Subcutaneous abdominal adipose tissue (tissue), 5 donors: ENCODE measurements around the gene MZT1.

ENCODE experiments used
- H3K27ac ChIP-seq: one replicate; pipeline ENCODE4 v1.7.0; 2013; ENCODE audit warnings: low read depth, mild to moderate bottlenecking, inconsistent platforms, low read length, moderate library complexity
- H3K27me3 ChIP-seq, 5 donors: one replicate each; pipeline ENCODE4 v1.7.0; 2013; ENCODE audit warnings: low read length in 5 of 5, inconsistent platforms in 1 of 5; ENCODE audit not compliant: control insufficient read depth in 5 of 5, insufficient read depth in 4 of 5
- H3K36me3 ChIP-seq, 5 donors: one replicate each; pipeline ENCODE4 v1.7.0; 2013; ENCODE audit warnings: low read length in 5 of 5; ENCODE audit not compliant: control insufficient read depth in 5 of 5, insufficient read depth in 5 of 5
- H3K4me1 ChIP-seq, 5 donors: one replicate each; pipeline ENCODE4 v1.7.0; 2013; ENCODE audit warnings: low read length in 5 of 5, mild to moderate bottlenecking in 3 of 5, moderate library complexity in 1 of 5; ENCODE audit not compliant: control insufficient read depth in 5 of 5, insufficient read depth in 5 of 5
- H3K4me3 ChIP-seq, 5 donors: one replicate each; pipeline ENCODE4 v1.7.0; 2013; ENCODE audit warnings: low read length in 5 of 5, low read depth in 1 of 5
- H3K9ac ChIP-seq, 5 donors: one replicate each; pipeline ENCODE4 v1.7.0; 2013; ENCODE audit warnings: low read length in 5 of 5, mild to moderate bottlenecking in 4 of 5, moderate library complexity in 3 of 5
- H3K9me3 ChIP-seq, 5 donors: one replicate each; pipeline ENCODE4 v1.7.0; 2013; ENCODE audit warnings: low read length in 5 of 5; ENCODE audit not compliant: control insufficient read depth in 5 of 5
- donor health status: healthy.
- donor health status: healthy.
- donor health status: healthy.
- donor health status: healthy.
- donor health status: healthy.

Gene MZT1, protein sequence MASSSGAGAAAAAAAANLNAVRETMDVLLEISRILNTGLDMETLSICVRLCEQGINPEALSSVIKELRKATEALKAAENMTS

DNA sequence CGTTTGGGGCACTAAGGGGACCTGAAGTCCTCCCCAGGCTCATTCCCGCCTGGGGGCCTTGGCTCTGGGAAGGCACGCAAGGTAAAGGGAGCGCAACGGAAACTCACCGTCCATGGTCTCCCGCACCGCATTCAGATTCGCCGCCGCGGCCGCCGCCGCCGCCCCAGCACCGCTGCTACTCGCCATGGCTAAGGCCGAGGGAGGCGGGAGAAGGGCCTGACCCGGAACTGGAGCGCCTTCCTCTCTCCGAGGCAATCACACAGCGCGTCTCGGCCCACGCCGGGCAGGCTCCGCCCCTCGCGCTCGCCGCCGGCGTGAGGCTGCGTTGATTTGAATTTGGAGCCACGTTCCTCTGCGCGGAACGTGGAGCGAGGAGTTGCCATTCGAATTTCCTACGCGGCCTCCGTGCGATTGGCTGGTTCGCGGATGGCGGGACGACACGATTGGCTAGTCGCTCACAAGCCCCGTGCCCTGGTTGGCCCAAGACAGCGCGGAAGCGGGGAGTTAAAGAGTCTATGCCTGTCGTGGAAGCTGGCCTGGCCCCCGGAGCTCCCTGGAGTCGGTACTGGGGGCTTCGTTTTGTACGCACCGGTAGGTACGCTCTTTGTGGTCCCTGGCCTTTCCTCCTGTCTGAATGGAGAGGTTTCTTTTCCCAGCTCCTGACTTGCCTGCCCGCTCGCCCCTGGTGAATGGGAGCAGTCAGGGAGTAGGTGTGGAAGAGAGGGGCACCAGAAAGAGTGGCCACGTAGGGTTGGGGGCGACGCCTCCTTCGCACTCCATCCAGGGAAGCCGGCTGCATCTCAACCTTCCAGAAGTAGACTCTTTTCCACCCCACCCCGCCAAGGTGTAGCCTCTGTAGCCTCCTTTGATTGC, at the start of gene MZT1, which contains the start of gene BORA:
Gene MZT1, minus strand, starts transcription at position 213 of the 873 bp plus-strand sequence. Its CDS starts 27 bp downstream, at position 186.
Gene BORA, plus strand, starts transcription at position 507 of the 873 bp plus-strand sequence. CDS start 1,018 bp downstream, outside the sequence.
- H3K4me1 ChIP-seq: peaks cover 2 to 26% (median 22%) of the 10 kb centered on the region in 5 donors
- peak within 1 kb of the TSS; percentile 96 to 99 (median 97) for H3K4me3 ChIP-seq
- H3K9ac ChIP-seq: peak within 1 kb of the TSS; percentile 87 to 98 (median 89)
- no peaks in the 10 kb centered on the region for H3K36me3 ChIP-seq
- no peaks in the 10 kb centered on the region for H3K9me3 ChIP-seq
- H3K27me3 ChIP-seq: no peaks in the 10 kb centered on the region
- peak within 1 kb of the TSS; percentile 60 for H3K27ac ChIP-seq

DNA sequence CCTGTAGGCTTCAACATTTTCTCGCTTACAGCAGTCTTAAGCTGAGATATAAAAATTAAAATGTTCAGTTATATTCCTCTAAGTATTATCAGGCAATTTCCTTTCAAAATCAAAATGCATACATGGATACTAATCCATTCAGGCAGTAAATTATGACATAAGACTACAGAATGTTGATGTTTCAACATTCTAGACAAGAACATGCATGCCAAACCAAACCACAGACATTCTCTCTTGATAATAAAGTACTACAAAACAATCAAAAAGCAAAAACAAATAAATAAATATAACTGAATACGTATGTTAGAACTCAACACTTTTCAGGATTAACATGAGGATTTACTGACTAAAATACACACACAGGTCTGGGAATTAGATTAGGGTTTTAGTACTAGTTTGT, 46.6 kb upstream of the MZT1 start:
- H3K4me3 ChIP-seq: no peak overlapping the region
- peaks cover 80 to 87% (median 84%) of the 10 kb centered on the region in 5 donors for H3K36me3 ChIP-seq

DNA sequence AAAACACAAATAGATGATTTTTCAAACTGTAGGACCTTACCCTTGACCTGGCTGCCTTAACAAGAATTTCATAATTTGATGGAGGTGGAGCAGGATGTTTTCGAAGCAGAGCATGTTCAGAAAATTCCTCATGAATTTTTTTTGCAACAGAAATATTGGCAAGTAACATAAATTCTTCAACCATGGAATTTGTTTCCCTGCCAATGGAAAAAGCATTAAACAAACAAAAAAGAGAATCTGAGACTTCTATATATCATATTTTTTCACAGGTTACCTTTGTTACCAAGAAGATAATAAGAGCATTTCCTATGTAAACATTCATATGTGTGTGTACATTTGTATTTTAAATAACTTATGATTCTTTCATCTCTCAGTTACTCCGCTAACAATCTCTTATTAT, 36.0 kb upstream of the MZT1 start:
- H3K27me3 ChIP-seq: no peaks in the 10 kb centered on the region
- H3K9me3 ChIP-seq: no peaks in the 10 kb centered on the region
- no peak overlapping the region for H3K9ac ChIP-seq
- no peak overlapping the region for H3K4me3 ChIP-seq
- H3K27ac ChIP-seq: no peak overlapping the region
- H3K36me3 ChIP-seq: peaks cover 77 to 97% (median 84%) of the 10 kb centered on the region in 5 donors
- H3K4me1 ChIP-seq: peaks cover 0 to 11% (median 0%) of the 10 kb centered on the region in 5 donors

More for the DNA sequence above, 46.6 kb upstream of the MZT1 start:
- Histone ChIP-seq H3K27ac (no peak overlapping the region), H3K27me3 (no peaks in the 10 kb centered on the region), H3K9me3 (no peaks in the 10 kb centered on the region), H3K4me1 (peaks cover 0 to 6% (median under 1%) of the 10 kb centered on the region in 5 donors), H3K9ac (no peak overlapping the region)

- H3K27ac ChIP-seq: no peak overlapping the region
- H3K4me1 ChIP-seq: peaks cover 0 to 11% (median 0%) of the 10 kb centered on the region in 5 donors
- no peaks in the 10 kb centered on the region for H3K9me3 ChIP-seq
- H3K27me3 ChIP-seq: no peaks in the 10 kb centered on the region
- no peak overlapping the region for H3K4me3 ChIP-seq
- no peak overlapping the region for H3K9ac ChIP-seq
- peaks cover 67 to 93% (median 77%) of the 10 kb centered on the region in 5 donors for H3K36me3 ChIP-seq
Measured at GRCh38 chr13:72760189-72760588, 32.8 kb upstream of the MZT1 start.

DNA sequence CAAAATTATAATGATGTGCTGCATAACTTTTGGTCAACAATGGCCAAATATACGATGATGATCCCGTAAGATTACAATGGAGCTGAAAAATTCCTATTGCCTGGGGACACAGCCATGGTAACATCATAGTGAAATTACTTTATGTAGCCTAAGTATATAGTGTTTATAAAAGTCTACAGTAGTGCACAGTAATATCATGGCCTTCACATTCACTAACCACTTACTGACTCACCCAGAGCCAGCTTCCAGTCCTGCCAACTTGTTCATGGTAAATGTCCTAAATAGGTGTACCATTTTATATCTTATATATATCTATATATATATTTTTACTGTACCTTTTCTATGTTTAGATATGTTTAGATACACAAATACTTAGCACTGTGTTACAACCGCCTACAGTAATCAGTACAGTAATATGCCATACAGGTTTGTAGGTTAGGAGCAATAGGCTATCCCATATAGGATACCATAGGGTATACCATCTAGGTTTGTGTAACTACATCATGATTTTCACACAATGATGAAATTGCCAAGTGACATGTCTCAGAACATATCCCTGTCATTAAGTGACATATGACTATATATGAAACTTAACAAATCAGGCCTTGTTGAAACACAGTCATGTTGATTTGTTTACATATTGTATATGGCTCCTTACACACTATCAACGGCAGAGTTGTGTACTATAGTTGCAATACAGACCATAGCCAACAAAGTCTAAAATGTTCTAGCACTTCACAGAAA, 30.5 kb upstream of the MZT1 start:
- peaks cover 67 to 91% (median 79%) of the 10 kb centered on the region in 5 donors for H3K36me3 ChIP-seq
- H3K27ac ChIP-seq: no peak overlapping the region
- H3K4me1 ChIP-seq: peaks cover 0 to 3% (median 0%) of the 10 kb centered on the region in 5 donors
- no peaks in the 10 kb centered on the region for H3K9me3 ChIP-seq
- H3K4me3 ChIP-seq: no peak overlapping the region
- no peak overlapping the region for H3K9ac ChIP-seq
- H3K27me3 ChIP-seq: no peaks in the 10 kb centered on the region

DNA sequence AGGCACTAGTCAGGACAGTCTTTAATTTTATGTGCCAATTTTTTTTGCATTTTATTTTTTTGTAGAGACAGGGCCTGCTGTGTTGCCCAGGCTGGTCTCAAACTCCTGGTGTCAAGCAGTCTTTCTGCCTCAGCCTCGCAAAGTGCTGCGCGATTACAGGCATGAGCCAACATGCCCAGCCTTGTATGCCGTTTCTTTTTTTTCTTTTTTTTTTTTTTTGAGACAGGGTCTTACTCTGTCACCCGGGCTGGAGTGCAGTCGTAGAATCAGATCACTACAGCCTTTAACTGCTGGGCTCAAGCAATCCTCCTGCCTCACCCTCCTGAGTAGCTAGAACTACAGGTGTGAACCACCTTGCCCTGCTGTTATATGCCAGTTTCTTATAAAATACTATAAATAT, 26.7 kb upstream of the MZT1 start:
- Histone ChIP-seq H3K36me3 (peaks cover 46 to 71% (median 51%) of the 10 kb centered on the region in 5 donors), H3K9ac (no peak overlapping the region), H3K27me3 (no peaks in the 10 kb centered on the region), H3K27ac (no peak overlapping the region), H3K4me3 (no peak overlapping the region), H3K4me1 (no peaks in the 10 kb centered on the region), H3K9me3 (no peaks in the 10 kb centered on the region)

- Histone ChIP-seq H3K9me3 (no peaks in the 10 kb centered on the region), H3K27ac (no peak overlapping the region), H3K4me1 (no peaks in the 10 kb centered on the region), H3K4me3 (no peak overlapping the region), H3K27me3 (no peaks in the 10 kb centered on the region), H3K36me3 (peaks cover 27 to 56% (median 42%) of the 10 kb centered on the region in 5 donors), H3K9ac (no peak overlapping the region)
Measured at GRCh38 chr13:72751220-72751619, 23.8 kb upstream of the MZT1 start.

GRCh38 chr13:72745260-72745659, 17.8 kb upstream of the MZT1 start:
- Histone ChIP-seq H3K4me3 (no peak overlapping the region), H3K9me3 (no peaks in the 10 kb centered on the region), H3K9ac (no peak overlapping the region)

DNA sequence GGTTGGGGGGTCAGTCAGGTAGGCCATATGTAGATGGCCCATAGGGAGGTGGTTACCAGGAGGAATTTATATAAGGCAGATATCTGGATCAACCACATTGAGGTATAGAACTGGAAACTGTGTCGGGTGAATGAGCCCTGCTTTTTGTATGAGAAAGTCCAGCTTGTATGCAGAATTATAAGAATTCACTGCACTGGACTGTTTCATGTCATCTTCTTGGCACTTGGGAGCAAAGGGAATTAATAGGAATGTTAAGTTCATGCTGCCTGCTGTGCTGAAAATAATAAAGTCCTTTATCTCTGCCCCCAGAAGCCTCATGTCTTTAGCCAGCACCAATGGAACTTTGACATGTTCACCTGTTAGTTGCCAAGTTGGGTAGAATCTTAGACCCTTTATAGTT, 12.6 kb upstream of the MZT1 start:
- H3K4me3 ChIP-seq: no peak overlapping the region
- no peaks in the 10 kb centered on the region for H3K27me3 ChIP-seq
- no peak overlapping the region for H3K27ac ChIP-seq
- no peak overlapping the region for H3K9ac ChIP-seq
- peaks cover 8 to 26% (median 10%) of the 10 kb centered on the region in 5 donors for H3K36me3 ChIP-seq
- H3K4me1 ChIP-seq: no peaks in the 10 kb centered on the region
- no peaks in the 10 kb centered on the region for H3K9me3 ChIP-seq

More at GRCh38 chr13:72745260-72745659, 17.8 kb upstream of the MZT1 start:
- no peaks in the 10 kb centered on the region for H3K27me3 ChIP-seq
- H3K36me3 ChIP-seq: peaks cover 18 to 33% (median 26%) of the 10 kb centered on the region in 5 donors
- no peak overlapping the region for H3K27ac ChIP-seq
- H3K4me1 ChIP-seq: no peaks in the 10 kb centered on the region
